CD14-positive monocyte (primary cell): ENCODE measurements around the gene RAB11FIP5. TPM values are rescaled to one million over a fixed set of nuclear protein-coding genes. Genes with fewer than 3 reads are reported as not detected.

Experiments
- DNase-seq, 3 donors: peaks; one replicate each; pipeline ENCODE4 v3.0.0-alpha.2; 2011 to 2022
- H2AFZ ChIP-seq: 2 replicates; pipeline ENCODE4 v1.6.0; 2012; ENCODE audit warnings: mild to moderate bottlenecking, low read depth, low read length, inconsistent platforms; ENCODE audit not compliant: insufficient read depth, poor library complexity, severe bottlenecking
- H3K27ac ChIP-seq, 2 donors: 1 replicate in 1 of 2; 2 replicates in 1 of 2; pipeline ENCODE4 v1.5.1; 2012 to 2013; ENCODE audit warnings: low read length in 2 of 2, control low read depth in 1 of 2, inconsistent platforms in 1 of 2, low read depth in 1 of 2, mild to moderate bottlenecking in 1 of 2
- H3K27me3 ChIP-seq, 2 donors: one replicate each; pipeline versions ENCODE4 v1.6.0 to v1.6.1; 2011 to 2013; ENCODE audit warnings: low read length in 2 of 2; ENCODE audit not compliant: control insufficient read depth in 2 of 2, insufficient read depth in 2 of 2
- H3K36me3 ChIP-seq, 2 donors: replicated peaks in 1 of 2; 1 replicate in 1 of 2; 2 replicates in 1 of 2; pipeline versions ENCODE4 v1.5.1 to v1.6.1; 2012 to 2013; ENCODE audit warnings: low read length in 2 of 2, control low read depth in 1 of 2, inconsistent platforms in 1 of 2, mild to moderate bottlenecking in 1 of 2; ENCODE audit not compliant: insufficient read depth in 2 of 2, control insufficient read depth in 1 of 2
- H3K4me1 ChIP-seq, 2 donors: 1 replicate in 1 of 2; 2 replicates in 1 of 2; pipeline versions ENCODE4 v1.5.1 to v1.6.1; 2012 to 2013; ENCODE audit warnings: low read length in 2 of 2, control low read depth in 1 of 2, inconsistent platforms in 1 of 2, mild to moderate bottlenecking in 1 of 2, moderate library complexity in 1 of 2; ENCODE audit not compliant: insufficient read depth in 2 of 2, control insufficient read depth in 1 of 2
- H3K4me2 ChIP-seq: replicated peaks from 2 replicates; pipeline ENCODE3; 2012; ENCODE audit warnings: low read length, moderate library complexity, mild to moderate bottlenecking; ENCODE audit not compliant: poor library complexity, severe bottlenecking; ENCODE audit errors: extremely low read depth
- H3K4me3 ChIP-seq, 3 experiments: fragments of 200-600 bp in 1 of 3; sonication (generic) in 1 of 3; replicated peaks in 1 of 3; 1 replicate in 2 of 3; 2 replicates in 1 of 3; pipeline ENCODE4 v1.5.1; 2011 to 2013; ENCODE audit warnings: low read length in 3 of 3, mild to moderate bottlenecking in 3 of 3, control low read depth in 2 of 3, low read depth in 2 of 3, inconsistent platforms in 1 of 3, moderate library complexity in 1 of 3
- H3K79me2 ChIP-seq: 2 replicates; pipeline ENCODE4 v1.6.0; 2012; ENCODE audit warnings: mild to moderate bottlenecking, control low read depth, inconsistent platforms, low read length, moderate library complexity; ENCODE audit not compliant: insufficient read depth
- H3K9ac ChIP-seq: 2 replicates; pipeline ENCODE4 v1.6.0; 2017; ENCODE audit warnings: low read length, mild to moderate bottlenecking; ENCODE audit not compliant: insufficient read depth, poor library complexity, severe bottlenecking
- H3K9me3 ChIP-seq, 2 donors: replicated peaks in 1 of 2; 1 replicate in 1 of 2; 2 replicates in 1 of 2; pipeline versions ENCODE4 v1.5.1 to v1.6.1; 2012 to 2013; ENCODE audit warnings: low read length in 2 of 2, control low read depth in 1 of 2; ENCODE audit not compliant: control insufficient read depth in 1 of 2, insufficient read depth in 1 of 2
- H4K20me1 ChIP-seq: 2 replicates; pipeline ENCODE4 v1.6.0; 2012; ENCODE audit warnings: mild to moderate bottlenecking, low read length, control low read depth, moderate library complexity; ENCODE audit not compliant: insufficient read depth
- H3K27ac Mint-ChIP-seq, 7 donors: one replicate each; pipeline ENCODE4 v1.8.0; 2020; ENCODE audit warnings: mild to moderate bottlenecking in 7 of 7, mixed read lengths in 7 of 7, moderate library complexity in 6 of 7, inconsistent platforms in 2 of 7
- H3K27me3 Mint-ChIP-seq, 3 donors: one replicate each; pipeline ENCODE4 v1.8.0; 2021 to 2022; ENCODE audit warnings: low read depth in 3 of 3, mild to moderate bottlenecking in 3 of 3, mixed read lengths in 3 of 3, moderate library complexity in 3 of 3, inconsistent platforms in 1 of 3
- H3K36me3 Mint-ChIP-seq, 2 donors: one replicate each; pipeline ENCODE4 v1.8.0; 2020; ENCODE audit warnings: mixed read lengths in 2 of 2, inconsistent platforms in 1 of 2, mild to moderate bottlenecking in 1 of 2
- H3K4me1 Mint-ChIP-seq: one replicate; pipeline ENCODE4 v1.8.0; 2020; ENCODE audit warnings: mild to moderate bottlenecking, mixed read lengths
- H3K4me3 Mint-ChIP-seq, 2 donors: one replicate each; pipeline ENCODE4 v1.8.0; 2020; ENCODE audit warnings: mild to moderate bottlenecking in 2 of 2, mixed read lengths in 2 of 2, moderate library complexity in 1 of 2
- H3K9me3 Mint-ChIP-seq, 7 donors: one replicate each; pipeline ENCODE4 v1.8.0; 2020 to 2022; ENCODE audit warnings: mixed read lengths in 7 of 7, mild to moderate bottlenecking in 6 of 7, moderate library complexity in 6 of 7, inconsistent platforms in 2 of 7
- WGBS: methylation state at CpG from one replicate; pipeline ENCODE4 v1.1.5; 2013; ENCODE audit warnings: missing lambda C conversion rate; ENCODE audit not compliant: insufficient coverage; 5-methylcytosine and 5-hydroxymethylcytosine counted together
- intact Hi-C, 2 donors: fragments of 100-400 bp; cut with micrococcal nuclease; formaldehyde crosslinking; loops; one replicate each; pipeline versions ENCODE4 v1.15.0 to v1.15.1; 2023
- polyA plus RNA-seq, 3 donors: library from polyadenylated mRNA; depleted of rRNA in 1 of 3; unstranded in 2 of 3; stranded (reverse) in 1 of 3; fragments of 300-500 nt in 2 of 3; fragments of >200 nt in 1 of 3; fragmentation: Illumina TruSeq in 2 of 3; gene quantifications; 1 replicate in 2 of 3; 2 replicates in 1 of 3; pipeline ENCODE4 v1.2.3, GENCODE V29; 2012 to 2021
- TF ChIP-seq, protein P1 (sequence below): fragments of 200-600 bp; IDR thresholded peaks from one replicate; pipeline ENCODE4 v1.8.0; 2022; ENCODE audit warnings: antibody characterized with exemption, mild to moderate bottlenecking

The RAB11FIP5 gene
- polyA plus RNA-seq, 3 donors: 0.57 to 0.93 (median 0.61) TPM

GRCh38 chr2:73142937-73143336, 30.2 kb upstream of the RAB11FIP5 start:
- intact Hi-C loops: no loop called here
- TF ChIP-seq, protein P1, sequence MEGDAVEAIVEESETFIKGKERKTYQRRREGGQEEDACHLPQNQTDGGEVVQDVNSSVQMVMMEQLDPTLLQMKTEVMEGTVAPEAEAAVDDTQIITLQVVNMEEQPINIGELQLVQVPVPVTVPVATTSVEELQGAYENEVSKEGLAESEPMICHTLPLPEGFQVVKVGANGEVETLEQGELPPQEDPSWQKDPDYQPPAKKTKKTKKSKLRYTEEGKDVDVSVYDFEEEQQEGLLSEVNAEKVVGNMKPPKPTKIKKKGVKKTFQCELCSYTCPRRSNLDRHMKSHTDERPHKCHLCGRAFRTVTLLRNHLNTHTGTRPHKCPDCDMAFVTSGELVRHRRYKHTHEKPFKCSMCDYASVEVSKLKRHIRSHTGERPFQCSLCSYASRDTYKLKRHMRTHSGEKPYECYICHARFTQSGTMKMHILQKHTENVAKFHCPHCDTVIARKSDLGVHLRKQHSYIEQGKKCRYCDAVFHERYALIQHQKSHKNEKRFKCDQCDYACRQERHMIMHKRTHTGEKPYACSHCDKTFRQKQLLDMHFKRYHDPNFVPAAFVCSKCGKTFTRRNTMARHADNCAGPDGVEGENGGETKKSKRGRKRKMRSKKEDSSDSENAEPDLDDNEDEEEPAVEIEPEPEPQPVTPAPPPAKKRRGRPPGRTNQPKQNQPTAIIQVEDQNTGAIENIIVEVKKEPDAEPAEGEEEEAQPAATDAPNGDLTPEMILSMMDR: no peak
- Histone ChIP-seq H3K4me3 (no peak overlapping the region), H3K4me1 (no peaks in the 10 kb centered on the region), H3K27ac (no peak overlapping the region), H3K9ac (no peak overlapping the region), H3K36me3 (no peaks in the 10 kb centered on the region), H3K4me2 (no peak overlapping the region), H3K9me3 (no peaks in the 10 kb centered on the region), H3K79me2 (no peaks in the 10 kb centered on the region), H4K20me1 (no peaks in the 10 kb centered on the region), H3K27me3 (no peaks in the 10 kb centered on the region), H2AFZ (no peak overlapping the region)
- Mint-ChIP-seq H3K4me1 (peaks cover 5% of the 10 kb centered on the region), H3K27me3 (peaks cover 7 to 10% (median 8%) of the 10 kb centered on the region in 3 donors), H3K9me3 (peaks cover 0 to 2% (median 0%) of the 10 kb centered on the region in 7 donors), H3K4me3 (no peak overlapping the region), H3K36me3 (no peaks in the 10 kb centered on the region), H3K27ac (no peak overlapping the region)
- DNase-seq: no peak
- WGBS: no CpG with 5 or more reads among the region's 2 CpGs

DNA sequence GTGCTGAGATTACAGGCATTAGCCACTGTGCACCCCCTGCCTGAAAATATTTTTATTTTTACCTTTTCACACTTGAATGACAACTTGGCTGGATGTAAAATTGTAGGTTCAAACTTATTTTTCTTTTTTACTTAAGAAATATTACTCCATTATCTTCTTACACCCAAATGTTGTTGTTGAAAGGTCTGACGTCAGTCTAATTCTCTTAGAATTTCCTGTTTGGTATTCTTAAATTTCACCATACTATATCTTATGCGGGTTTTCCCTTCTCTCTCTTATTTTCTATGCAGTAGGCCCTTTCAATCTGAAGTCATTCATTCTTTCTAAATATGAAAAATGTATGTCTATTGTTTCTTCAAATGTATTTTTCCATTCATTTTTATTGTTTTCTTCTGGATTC, 29.1 kb upstream of the RAB11FIP5 start:
- intact Hi-C loops: no loop called here
- H4K20me1 ChIP-seq: no peaks in the 10 kb centered on the region
- WGBS: no CpG with 5 or more reads among the region's 2 CpGs
- DNase-seq: no peak
- no peak overlapping the region for H3K27ac Mint-ChIP-seq
- H3K9ac ChIP-seq: no peak overlapping the region
- no peaks in the 10 kb centered on the region for H3K36me3 ChIP-seq
- no peaks in the 10 kb centered on the region for H3K9me3 ChIP-seq
- H3K79me2 ChIP-seq: no peaks in the 10 kb centered on the region
- no peaks in the 10 kb centered on the region for H3K4me1 ChIP-seq
- no peak overlapping the region for H2AFZ ChIP-seq
- no peak overlapping the region for H3K27ac ChIP-seq
- H3K27me3 Mint-ChIP-seq: peaks cover 8 to 11% (median 8%) of the 10 kb centered on the region in 3 donors
- TF ChIP-seq, protein P1: no peak
- H3K9me3 Mint-ChIP-seq: peaks cover 0 to 2% (median 0%) of the 10 kb centered on the region in 7 donors
- no peaks in the 10 kb centered on the region for H3K27me3 ChIP-seq
- H3K4me3 Mint-ChIP-seq: no peak overlapping the region
- no peak overlapping the region for H3K4me3 ChIP-seq
- no peaks in the 10 kb centered on the region for H3K36me3 Mint-ChIP-seq
- H3K4me2 ChIP-seq: no peak overlapping the region
- peaks cover 5% of the 10 kb centered on the region for H3K4me1 Mint-ChIP-seq
